Effector CD8-positive, alpha-beta T cell (primary cell): Measurements from ENCODE around the gene SHANK2.

Experiments used
- DNase-seq: peaks from one replicate; lab custom pipeline; 2025; lab: John Stamatoyannopoulos, UW

SHANK2 gene

GRCh38 chr11:71202598-71202944 lies 49.8 kb downstream of the SHANK2 start:
- DNase-seq = no peak
